Measurements from ENCODE around the gene TAF3. TPM values are rescaled to one million over a fixed set of nuclear protein-coding genes. Genes with fewer than 3 reads are reported as not detected.

Gene TAF3
- polyA plus RNA-seq, 1 donor (not counting 4 experiments of a cell fraction or from before 2014, with no cell fraction given), result 2.0 TPM

- H3K27ac ChIP-seq (ENCODE audit: control insufficient read depth, insufficient read depth, low read length), result no peak overlapping the region
Measured at GRCh38 chr10:7948371-7949000, 130.2 kb downstream of the TAF3 start.

GRCh38 chr10:7950981-7951847 lies 132.9 kb downstream of the TAF3 start:
- H3K9me3 ChIP-seq (ENCODE audit: control insufficient read depth, low read depth, low read length), result no peaks in the 10 kb centered on the region
- H3K4me3 ChIP-seq (ENCODE audit: control insufficient read depth in 2 of 3, extremely low read depth in 1 of 3, insufficient read depth in 2 of 3, low read depth in 1 of 3, low read length in 3 of 3), result no peak overlapping the region
- H3K4me2 ChIP-seq (ENCODE audit: control insufficient read depth, extremely low read depth, insufficient read depth, low read depth, low read length), result no peak overlapping the region
- no peak for TF ChIP-seq EZH2 (IDR thresholded peaks at IDR 0.05; ENCODE audit: low read length)
- TF ChIP-seq, protein P1, sequence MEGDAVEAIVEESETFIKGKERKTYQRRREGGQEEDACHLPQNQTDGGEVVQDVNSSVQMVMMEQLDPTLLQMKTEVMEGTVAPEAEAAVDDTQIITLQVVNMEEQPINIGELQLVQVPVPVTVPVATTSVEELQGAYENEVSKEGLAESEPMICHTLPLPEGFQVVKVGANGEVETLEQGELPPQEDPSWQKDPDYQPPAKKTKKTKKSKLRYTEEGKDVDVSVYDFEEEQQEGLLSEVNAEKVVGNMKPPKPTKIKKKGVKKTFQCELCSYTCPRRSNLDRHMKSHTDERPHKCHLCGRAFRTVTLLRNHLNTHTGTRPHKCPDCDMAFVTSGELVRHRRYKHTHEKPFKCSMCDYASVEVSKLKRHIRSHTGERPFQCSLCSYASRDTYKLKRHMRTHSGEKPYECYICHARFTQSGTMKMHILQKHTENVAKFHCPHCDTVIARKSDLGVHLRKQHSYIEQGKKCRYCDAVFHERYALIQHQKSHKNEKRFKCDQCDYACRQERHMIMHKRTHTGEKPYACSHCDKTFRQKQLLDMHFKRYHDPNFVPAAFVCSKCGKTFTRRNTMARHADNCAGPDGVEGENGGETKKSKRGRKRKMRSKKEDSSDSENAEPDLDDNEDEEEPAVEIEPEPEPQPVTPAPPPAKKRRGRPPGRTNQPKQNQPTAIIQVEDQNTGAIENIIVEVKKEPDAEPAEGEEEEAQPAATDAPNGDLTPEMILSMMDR (optimal IDR thresholded peaks at IDR 0.05 in 1 of 3, IDR thresholded peaks at IDR 0.05 in 1 of 3, conservative IDR thresholded peaks at IDR 0.05 in 1 of 3; ENCODE audit: extremely low read depth in 1 of 3, insufficient read depth in 2 of 3, low read length in 3 of 3), result no peak
- H3K9ac ChIP-seq (ENCODE audit: control insufficient read depth, extremely low read depth, insufficient read depth, low read length), result no peak overlapping the region
- no peaks in the 10 kb centered on the region for H3K9me1 ChIP-seq (ENCODE audit: control insufficient read depth, extremely low read depth, insufficient read depth, low read length)
- H3K4me1 ChIP-seq (ENCODE audit: control insufficient read depth, extremely low read depth, insufficient read depth, low read length), result no peaks in the 10 kb centered on the region
- H2AFZ ChIP-seq (ENCODE audit: control insufficient read depth, low read length), result no peak overlapping the region
- no peaks in the 10 kb centered on the region for H3K36me3 ChIP-seq (ENCODE audit: control insufficient read depth in 2 of 2, extremely low read depth in 1 of 2, insufficient read depth in 2 of 2, low read length in 2 of 2)
- no peak for FAIRE-seq
- no peaks in the 10 kb centered on the region for H3K27me3 ChIP-seq (ENCODE audit: control insufficient read depth, extremely low read depth, insufficient read depth, low read length)
- H4K20me1 ChIP-seq (ENCODE audit: control insufficient read depth, extremely low read depth, insufficient read depth, low read length), result no peaks in the 10 kb centered on the region
- dilution Hi-C loops (cut with MboI; ENCODE audit: extremely low pct_ligation_motif_present, low sequenced_read_pairs), result no loop called here
- no peak overlapping the region for H3K27ac ChIP-seq (ENCODE audit: control insufficient read depth, insufficient read depth, low read length)
- no peak for DNase-seq (ENCODE audit: low read depth, low spot score)
- H3K79me2 ChIP-seq (ENCODE audit: control insufficient read depth, insufficient read depth, low read length), result peaks cover 2% of the 10 kb centered on the region

More at GRCh38 chr10:7948371-7949000, 130.2 kb downstream of the TAF3 start:
- peaks cover 5% of the 10 kb centered on the region for H3K79me2 ChIP-seq (ENCODE audit: control insufficient read depth, insufficient read depth, low read length)
- TF ChIP-seq EZH2 (IDR thresholded peaks at IDR 0.05; ENCODE audit: low read length), result no peak
- TF ChIP-seq, protein P1 (optimal IDR thresholded peaks at IDR 0.05 in 1 of 3, IDR thresholded peaks at IDR 0.05 in 1 of 3, conservative IDR thresholded peaks at IDR 0.05 in 1 of 3; ENCODE audit: extremely low read depth in 1 of 3, insufficient read depth in 2 of 3, low read length in 3 of 3), result no peak
- H3K36me3 ChIP-seq (ENCODE audit: control insufficient read depth in 2 of 2, extremely low read depth in 1 of 2, insufficient read depth in 2 of 2, low read length in 2 of 2), result no peaks in the 10 kb centered on the region
- dilution Hi-C loops (cut with MboI; ENCODE audit: extremely low pct_ligation_motif_present, low sequenced_read_pairs), result no loop called here
- H3K9me1 ChIP-seq (ENCODE audit: control insufficient read depth, extremely low read depth, insufficient read depth, low read length), result peaks cover 2% of the 10 kb centered on the region
- peaks cover 18% of the 10 kb centered on the region for H3K4me1 ChIP-seq (ENCODE audit: control insufficient read depth, extremely low read depth, insufficient read depth, low read length)
- H3K9ac ChIP-seq (ENCODE audit: control insufficient read depth, extremely low read depth, insufficient read depth, low read length), result no peak overlapping the region
- FAIRE-seq (no peak), DNase-seq (ENCODE audit: low read depth, low spot score) (no peak)
- H2AFZ ChIP-seq (ENCODE audit: control insufficient read depth, low read length), result no peak overlapping the region
- no peaks in the 10 kb centered on the region for H3K9me3 ChIP-seq (ENCODE audit: control insufficient read depth, low read depth, low read length)
- H3K4me2 ChIP-seq (ENCODE audit: control insufficient read depth, extremely low read depth, insufficient read depth, low read depth, low read length), result no peak overlapping the region
- no peaks in the 10 kb centered on the region for H3K27me3 ChIP-seq (ENCODE audit: control insufficient read depth, extremely low read depth, insufficient read depth, low read length)
- no peak overlapping the region for H3K4me3 ChIP-seq (ENCODE audit: control insufficient read depth in 2 of 3, extremely low read depth in 1 of 3, insufficient read depth in 2 of 3, low read depth in 1 of 3, low read length in 3 of 3)
- H4K20me1 ChIP-seq (ENCODE audit: control insufficient read depth, extremely low read depth, insufficient read depth, low read length), result no peaks in the 10 kb centered on the region

All from keratinocyte (primary cell).